Medulla oblongata (tissue), 1 donor: ENCODE data around the gene WDR13.
"Not testable (repeated sequence)": the region's sequence is repeated elsewhere in the genome, so short reads cannot be mapped to it uniquely, and the experiment has no call there.

Experiments used
- DNase-seq: peaks from one replicate; pipeline ENCODE4 v3.0.0-alpha.2; 2015; ENCODE audit errors: extremely low spot score

The WDR13 gene

DNA sequence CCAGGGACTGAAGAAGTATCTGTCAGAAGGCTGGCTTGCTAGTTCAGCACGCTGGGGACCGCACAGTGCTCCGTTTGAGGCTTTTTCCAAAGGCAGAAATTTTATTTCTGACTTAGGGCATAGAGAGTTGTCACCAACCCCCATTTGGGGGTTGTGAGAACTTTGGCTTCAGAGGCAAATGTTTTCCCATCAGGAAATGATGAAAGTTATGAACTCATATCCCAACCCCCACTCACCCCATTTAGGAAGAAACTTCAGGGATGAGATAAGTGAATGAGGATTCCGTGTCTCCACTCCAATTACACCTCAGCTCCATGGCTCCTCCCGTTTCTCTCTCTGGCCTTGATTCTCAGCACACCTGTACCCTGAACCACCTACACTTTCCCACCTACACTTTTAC lies 4.3 kb upstream of the WDR13 start:
- DNase-seq, result no peak

DNA sequence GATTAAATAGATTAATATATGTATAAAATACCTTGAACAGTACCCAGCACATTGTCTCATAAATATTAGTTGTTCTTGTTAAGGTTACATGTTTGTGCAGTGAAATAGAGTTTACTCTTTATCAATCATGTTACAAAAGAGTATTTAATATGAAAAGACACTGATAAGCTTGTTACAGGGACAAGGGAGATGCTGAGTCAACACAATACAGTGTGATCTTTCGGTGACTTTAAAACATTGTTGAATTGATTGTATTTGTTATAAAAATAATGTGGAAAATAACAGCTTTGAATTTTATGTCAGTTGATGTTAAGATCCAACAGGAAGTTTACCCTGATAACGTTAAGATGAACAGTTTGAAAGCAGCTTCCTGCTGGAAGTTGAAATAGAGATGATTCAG lies 1.4 kb upstream of the WDR13 start:
- no peak for DNase-seq

DNA sequence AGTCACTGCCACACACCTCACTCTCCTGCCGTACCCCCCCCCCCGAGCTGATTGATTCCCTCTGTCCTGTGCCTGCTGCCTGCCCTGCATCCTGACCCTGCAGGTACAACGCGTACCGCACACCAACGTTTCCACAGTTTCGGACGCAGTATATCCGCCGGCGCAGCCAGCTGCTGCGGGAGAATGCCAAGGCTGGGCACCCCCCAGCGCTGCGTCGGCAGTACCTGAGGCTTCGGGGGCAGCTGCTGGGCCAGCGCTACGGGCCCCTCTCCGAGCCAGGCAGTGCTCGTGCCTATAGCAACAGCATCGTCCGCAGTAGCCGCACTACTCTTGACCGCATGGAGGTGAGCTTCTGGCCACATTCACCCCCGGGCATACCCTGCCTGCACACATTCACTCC lies 1.3 kb downstream of the WDR13 start:
- no peak for DNase-seq

DNA sequence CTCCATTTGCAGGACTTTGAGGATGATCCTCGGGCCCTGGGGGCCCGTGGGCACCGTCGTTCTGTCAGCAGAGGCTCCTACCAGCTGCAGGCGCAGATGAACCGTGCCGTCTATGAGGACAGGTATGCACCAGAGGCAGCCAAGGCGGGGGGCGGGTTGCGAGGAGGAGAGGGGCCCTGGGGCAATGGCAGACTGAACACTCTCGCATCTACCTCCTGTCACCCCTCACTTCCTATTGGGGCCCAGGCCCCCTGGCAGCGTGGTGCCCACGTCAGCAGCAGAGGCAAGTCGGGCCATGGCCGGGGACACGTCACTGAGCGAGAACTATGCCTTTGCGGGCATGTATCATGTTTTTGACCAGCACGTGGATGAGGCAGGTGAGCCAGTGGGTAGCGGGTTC lies 2.0 kb downstream of the WDR13 start:
- DNase-seq, result no peak

DNA sequence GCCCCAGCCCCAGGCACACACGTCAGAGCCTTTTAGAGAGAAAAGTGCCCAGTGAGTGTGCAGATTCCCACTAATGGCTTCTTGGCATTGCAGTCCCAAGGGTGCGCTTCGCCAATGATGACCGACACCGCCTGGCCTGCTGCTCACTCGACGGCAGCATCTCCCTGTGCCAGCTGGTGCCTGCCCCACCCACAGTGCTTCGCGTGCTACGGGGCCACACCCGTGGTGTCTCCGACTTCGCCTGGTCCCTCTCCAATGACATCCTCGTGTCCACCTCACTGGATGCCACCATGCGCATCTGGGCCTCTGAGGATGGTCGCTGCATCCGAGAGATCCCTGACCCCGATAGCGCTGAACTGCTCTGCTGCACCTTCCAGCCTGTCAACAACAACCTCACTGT lies 2.9 kb downstream of the WDR13 start:
- DNase-seq, result no peak

DNA sequence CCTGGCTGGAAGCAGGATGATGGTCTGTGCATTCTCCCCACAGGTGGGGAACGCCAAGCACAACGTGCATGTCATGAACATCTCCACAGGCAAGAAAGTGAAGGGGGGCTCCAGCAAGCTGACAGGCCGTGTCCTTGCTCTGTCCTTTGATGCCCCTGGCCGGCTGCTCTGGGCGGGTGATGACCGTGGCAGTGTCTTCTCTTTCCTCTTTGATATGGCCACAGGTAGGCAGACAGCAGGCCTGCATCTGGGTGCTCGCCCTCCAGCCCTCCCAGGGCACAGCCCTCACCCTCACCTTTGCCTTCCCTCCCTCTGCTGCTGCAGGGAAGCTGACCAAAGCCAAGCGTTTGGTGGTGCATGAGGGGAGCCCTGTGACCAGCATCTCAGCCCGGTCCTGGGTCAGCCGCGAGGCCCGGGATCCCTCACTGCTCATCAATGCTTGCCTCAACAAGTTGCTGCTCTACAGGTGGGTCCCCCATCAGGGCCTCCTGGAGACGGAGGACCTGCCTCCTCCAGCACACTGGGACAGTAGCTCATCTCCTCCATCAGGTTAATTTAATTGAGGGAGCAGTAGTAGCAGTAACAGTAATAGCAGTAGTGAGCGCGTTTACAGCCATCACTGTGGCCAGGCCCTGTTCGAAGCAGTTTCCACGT lies 4.6 kb downstream of the WDR13 start:
- no peak for DNase-seq

DNA sequence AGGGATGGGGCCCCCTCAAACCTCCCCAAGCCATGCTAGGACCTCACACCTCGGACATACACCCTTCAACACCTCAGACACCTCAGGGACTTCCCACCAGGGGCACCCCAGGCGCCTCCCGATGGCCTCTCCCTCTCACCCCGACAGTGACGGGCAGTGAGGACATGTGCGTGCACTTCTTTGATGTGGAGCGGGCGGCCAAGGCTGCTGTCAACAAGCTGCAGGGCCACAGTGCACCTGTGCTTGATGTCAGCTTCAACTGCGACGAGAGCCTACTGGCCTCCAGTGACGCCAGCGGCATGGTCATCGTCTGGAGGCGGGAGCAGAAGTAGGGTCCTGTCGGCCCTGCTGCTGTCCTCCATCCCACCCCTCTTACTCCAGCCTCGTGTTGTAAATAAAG lies 7.4 kb downstream of the WDR13 start:
- no peak for DNase-seq

DNA sequence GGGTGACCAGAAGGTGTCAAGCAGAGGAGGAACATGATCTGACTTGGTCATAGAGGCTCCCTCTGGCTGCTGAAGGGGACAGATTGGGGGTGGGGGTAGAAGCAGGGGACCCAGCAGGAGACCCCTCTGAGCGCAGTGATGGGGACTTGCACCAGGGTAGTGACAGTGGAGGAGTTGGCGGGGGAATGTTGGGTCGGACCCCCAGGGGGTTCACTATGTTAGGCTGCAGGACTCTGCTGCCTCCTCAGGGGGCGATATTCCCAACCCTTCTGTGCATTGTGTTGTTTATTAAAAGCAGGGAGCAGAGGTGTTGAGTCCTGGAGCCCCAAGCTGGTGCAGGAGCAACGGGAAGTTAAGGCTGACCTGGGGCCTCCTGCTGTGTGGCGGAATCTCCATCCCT lies 8.8 kb downstream of the WDR13 start:
- DNase-seq, result no peak

DNA sequence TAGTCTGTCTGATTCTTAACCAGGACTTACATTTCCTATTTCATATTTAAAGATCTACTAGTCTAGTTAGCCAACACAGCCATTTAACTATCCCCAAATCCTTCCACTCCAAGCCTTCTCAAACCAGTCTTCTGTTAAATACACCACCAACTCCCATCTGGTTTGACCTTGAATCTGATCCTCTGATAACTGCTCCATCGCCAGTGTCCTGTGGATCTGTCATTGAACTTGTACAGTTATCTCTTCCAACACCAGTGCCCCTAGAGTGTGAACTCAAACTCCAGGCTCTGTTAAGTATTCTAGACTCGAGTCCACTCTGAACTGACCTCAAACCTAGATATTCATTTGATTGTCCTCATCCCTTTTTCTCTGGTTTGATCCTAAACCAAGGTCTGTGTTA lies 14.4 kb downstream of the WDR13 start:
- no peak for DNase-seq

DNA sequence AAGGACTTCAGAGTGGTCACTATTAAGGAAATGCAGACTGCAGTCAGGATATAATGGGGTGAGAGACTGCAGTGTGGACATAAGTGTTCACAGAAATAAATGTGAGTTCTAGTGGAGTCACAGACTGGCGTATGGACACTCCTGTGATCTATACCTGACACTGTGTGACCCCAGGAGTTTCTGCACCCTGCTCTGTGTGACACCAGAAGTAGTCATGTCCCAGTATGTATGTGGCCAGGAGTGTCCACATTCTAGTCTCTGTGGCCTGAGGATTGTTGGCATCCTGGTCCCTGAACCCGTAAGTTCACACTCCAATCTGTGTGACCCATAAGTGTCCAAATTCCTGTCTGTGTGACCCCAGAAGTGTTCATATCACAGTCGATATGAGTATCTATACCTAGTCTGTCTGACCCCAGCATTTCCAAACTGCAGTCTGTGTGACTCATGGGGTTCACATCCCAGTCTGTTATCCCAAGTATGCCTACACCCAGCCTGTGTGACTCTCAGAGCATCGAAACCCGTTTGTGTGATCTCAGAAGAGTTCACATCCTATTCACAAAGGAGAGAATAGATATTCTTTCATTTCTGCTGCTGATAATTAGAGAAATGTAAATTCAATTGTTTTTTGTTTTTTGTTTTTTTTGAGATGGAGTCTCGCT lies 16.3 kb downstream of the WDR13 start:
- no peak for DNase-seq

DNA sequence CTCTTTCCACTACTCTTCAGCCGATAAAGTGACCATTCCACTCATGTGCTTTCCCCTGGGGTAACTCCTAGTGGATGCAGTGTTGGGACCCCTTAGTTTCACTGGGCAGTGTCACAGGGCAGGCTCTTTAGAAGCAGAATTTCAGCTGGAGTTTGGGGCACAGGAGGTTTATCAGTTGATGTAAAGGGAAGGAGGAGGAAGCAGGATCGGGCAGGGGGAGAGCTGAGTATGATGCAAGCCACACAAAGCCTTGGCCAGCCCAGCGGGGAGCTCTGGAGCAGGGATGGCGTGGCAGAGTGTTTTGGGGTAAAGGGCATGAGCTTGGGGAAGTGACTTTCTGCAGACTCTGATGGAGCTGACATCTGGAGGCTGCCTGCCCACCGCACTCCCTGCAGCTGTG lies 19.3 kb downstream of the WDR13 start:
- DNase-seq, result no peak

DNA sequence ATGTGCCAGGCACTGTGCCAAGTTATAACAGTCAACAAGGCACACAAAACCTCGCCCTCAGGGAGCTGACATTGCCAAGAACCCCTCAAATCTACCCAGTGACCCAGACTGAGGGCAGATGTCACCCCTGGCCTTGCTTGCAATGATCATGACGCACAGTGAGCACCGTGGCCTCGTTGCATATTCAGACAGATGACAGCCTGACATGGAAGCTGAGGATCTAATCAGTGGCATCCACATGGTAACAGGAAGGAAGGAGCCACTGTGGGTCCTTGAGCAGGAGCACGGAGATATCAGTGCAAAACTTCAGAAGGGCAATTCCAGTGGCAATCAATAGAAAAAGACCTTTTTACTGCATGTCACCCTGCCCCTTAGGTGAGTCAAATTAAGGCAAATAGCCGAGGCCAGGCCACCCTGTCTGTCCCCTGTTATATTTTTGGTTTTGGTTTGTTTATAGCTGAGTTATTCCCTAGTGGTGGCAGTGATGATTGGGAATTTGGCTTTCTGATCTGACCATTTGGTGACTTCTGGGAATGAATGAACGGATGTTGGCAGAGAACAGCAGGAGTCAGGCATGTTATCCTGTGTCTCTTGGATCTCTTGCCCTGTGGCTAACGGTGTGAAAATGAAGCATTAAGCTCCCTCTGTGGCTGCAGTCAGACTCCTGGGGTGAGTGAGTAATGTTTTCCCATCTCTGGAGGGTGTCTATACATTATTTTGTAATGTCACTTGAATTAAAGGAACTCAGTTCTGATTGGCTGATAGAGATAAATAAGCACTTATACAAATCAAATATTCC lies 20.4 kb downstream of the WDR13 start:
- DNase-seq, result no peak

DNA sequence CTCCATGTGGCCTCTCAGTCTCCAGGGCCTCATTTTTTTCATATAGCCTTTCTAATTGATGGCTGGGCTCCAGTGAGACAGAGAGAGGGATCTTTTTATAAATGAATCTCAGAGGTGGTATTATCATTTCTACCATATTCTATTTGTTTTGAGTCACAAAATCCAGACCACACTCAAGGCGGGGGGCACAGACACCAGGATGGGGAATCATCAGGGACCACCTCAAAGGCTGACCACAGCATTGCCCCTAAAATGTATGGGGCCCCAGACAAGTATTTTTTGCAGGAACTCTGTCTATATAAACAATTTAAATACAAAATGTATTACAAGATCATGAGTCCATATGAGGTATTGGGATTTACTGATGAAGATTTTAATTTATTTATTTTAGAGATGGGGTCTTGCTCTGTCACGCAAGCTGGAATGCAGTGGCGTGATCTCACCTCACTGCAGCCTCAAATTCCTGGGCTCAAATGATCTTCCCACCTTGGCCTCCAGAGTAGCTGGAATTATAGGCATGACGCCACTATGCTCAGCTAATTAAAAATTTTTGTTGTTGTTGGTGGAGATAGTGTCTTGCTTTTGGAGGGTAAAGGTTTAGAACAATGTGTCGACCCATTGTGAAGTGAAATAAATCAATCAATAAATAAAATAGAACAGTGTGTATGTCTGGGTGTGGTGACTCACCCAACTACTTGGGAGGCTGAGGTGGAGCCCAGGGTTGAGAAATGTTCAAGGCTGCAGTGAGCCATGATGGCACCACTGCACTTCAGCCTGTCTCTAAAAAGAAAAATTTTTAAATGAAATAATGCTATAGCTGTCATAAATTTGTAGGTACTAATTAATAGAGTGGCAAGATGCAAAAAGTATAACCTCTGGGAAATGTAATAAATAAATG lies 29.4 kb downstream of the WDR13 start:
- no peak for DNase-seq

DNA sequence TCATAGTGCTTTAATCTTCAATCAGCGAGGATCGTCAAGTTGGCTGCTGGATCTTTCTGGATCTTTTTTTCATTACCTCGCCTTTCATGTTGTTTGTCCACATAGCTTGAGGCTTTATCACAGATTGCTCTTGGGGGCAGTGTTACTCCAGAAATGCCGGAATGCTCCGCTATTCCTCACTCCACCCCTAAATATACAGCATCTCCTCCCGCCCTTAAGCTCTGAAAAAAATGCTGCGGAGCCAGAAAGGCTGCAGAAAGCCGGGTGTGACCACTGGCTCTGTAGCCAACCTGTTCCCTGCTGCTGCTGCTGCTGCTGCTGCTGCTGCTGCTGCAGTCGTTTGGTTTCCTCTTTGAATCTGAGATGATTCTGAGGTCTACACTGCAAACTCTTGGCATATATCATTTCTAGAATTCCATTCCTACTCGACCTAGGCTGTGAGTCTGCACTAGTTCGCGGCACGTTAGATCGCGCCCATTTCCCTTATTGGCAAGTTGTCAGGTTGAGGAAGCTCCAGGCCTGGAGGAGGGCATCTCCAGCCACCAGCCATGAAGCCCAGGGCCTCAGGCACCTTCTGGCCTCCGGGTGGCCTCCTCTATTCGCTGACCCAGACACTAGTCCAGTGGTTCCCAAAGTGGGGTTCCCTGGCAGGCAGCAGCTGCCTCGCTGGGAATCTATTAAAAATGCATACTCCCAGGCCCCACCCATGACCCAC lies 34.2 kb downstream of the WDR13 start:
- DNase-seq, result peak; percentile 92

DNA sequence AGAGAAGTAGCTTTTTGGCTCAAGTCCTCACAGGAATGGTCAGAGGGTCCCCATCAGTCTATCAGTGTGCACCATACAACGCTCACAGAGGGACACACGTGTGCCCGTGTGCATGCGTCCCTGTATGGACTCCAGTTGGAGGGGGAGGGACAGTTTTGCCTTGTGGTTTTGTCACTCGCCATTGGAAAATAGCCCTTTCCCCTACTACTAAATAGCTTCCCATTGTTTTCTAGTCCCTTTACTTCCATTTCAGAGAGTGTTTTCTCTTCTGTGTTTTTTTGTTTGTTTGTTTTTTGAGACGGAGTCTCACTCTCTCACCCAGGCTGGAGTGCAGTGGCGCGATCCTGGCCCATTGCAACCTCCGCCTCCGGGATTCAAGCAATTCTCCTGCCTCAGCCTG lies 34.9 kb downstream of the WDR13 start:
- no peak for DNase-seq

DNA sequence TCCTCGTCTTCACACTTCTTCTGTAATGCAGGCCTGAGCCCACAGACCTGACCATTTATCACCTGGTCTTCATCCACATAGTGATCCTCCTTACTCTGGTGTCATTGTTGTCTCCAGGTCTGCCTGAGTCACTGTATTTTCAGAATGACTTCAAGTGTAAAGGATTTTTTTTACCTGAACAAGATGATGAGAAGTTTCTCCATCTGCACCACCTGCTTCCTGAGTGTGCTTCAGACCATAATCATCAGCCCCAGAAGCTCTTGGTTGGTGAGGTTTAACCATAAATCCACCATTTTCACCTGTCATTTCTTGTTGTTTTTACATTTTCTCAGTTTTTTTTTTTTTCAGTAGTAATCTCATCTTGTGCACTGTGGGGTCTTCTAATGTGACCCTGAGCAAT lies 39.0 kb downstream of the WDR13 start:
- DNase-seq, result no peak

DNA sequence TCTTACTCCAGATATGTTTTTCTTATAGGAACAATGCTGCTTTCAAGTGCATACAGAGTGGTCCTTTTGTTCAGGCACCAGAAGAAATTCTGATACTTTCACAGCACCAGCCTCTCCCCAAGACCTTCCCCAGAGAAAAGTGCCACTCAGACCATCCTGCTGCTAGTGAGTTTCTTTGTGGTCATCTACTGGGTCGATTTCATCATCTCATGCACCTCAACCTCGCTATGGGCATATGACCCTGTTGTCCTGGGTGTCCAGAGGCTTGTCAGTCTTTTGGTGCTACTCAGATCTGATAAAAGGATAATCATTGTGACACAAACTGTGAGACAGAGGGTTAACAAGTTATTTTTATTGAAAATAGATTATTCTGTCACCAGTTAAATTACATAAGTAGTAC lies 39.5 kb downstream of the WDR13 start:
- no peak for DNase-seq

DNA sequence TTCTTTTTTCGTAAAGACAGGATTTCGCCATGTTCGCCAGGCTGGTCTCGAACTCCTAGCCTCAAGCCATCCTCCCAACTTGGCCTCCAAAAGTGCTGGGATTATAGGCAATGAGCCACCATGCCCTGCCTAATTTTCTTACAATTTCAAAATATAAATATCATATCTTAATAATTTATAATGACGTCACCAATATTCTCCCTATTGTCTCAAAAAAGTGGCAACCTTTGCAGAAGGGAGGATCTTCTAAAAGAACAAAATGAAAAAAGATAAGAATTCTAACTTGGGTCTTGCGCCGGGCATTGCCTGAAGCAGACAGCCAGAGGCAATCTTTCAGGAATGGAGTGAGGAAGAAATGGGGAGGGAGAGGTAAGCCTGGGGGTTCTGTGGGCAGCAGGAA lies 48.4 kb downstream of the WDR13 start:
- no peak for DNase-seq

DNA sequence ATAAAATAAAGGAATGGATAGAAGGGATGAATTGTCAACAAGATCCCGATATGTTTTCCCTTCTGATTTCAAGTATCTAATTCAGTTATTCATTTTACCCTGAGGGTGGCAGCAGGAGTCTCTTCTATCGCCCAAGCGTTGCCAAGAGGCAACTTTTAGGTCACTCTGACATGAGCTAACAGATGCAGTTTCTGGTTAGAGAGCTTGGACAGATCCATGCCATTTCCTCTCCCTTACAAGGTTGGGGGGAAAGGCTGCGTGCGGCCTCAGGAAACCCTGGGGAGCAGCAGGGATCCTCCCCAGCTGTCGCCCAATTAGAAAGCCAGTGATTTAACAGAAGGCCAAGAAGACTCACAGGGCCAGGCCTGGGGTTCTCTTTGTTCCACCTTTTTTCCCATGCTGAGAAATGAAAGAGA lies 51.1 kb downstream of the WDR13 start:
- peak; percentile 82 for DNase-seq

DNA sequence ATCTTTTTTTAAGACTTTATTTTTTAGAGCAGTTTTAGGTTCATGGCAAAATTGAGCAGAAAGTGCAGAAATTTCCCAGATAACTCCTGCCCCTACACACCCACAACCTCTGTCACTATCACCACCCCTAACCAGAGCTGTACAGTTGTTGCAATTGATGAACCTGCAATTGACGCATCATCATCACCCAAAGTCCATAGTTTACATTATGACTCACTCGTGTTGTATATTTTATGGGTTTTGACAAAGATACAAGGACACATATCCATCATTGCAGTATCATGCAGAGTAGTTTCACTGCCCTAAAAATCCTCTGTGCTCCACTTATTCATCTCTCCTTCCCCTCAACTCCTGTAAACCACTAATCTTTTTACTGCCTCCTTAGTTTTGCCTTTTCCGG lies 51.8 kb downstream of the WDR13 start:
- DNase-seq, result no peak

DNA sequence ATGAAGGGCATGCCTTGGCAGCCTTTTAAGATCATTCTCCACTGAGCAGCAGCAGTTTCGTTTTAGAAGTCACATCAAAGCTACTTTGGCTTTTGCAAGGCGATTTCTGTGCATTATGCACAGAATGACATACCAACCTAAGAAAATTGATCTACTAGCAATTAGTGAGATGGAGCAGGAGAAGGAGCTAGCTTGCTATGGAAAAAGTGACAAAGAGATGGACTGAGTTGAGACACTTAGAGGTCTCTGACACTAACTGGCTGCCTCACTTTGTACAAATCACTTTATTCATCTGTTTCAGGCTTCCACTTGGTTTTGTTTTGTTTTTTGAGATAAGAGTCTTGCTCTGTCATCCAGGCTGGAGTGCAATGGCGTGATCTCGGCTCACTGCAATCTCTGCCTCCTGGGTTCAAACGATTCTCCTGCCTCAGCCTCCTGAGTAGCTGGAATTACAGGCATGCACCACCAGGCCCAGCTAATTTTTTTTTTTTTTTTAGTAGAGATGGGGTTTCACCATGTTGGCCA lies 54.8 kb downstream of the WDR13 start:
- not testable (repeated sequence) for DNase-seq
